Measurements from ENCODE around the gene CABP1. TPM values are rescaled to one million over a fixed set of nuclear protein-coding genes. Genes with fewer than 3 reads are reported as not detected.
"Not testable (repeated sequence)": the region's sequence is repeated elsewhere in the genome, so short reads cannot be mapped to it uniquely, and the experiment has no call there.

Gene CABP1
- total RNA-seq, 1 donor from 2014 or later: 0.27 TPM

DNA sequence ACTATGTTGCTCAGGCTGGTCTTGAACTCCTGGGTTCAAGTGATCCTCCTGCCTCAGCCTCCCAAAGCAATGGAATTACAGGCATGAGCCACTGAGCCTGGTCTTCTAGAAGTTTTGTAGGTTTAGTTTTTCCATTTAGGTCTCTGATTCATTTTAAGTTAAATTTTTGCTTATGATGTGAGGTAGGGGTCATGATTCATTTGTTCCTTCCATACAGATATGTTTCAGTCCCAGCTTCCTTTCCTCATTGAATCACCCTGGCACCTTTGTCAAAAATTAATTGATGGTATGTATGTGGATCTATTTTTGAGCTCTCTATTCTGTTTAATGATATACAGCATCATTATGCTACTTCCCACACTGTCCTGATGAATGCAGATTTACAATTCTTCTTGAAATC lies 25.6 kb upstream of the CABP1 start:
- ChIA-PET CTCF (no interaction called here), POLR2A (no interaction called here)
- TF ChIP-seq, protein P1, sequence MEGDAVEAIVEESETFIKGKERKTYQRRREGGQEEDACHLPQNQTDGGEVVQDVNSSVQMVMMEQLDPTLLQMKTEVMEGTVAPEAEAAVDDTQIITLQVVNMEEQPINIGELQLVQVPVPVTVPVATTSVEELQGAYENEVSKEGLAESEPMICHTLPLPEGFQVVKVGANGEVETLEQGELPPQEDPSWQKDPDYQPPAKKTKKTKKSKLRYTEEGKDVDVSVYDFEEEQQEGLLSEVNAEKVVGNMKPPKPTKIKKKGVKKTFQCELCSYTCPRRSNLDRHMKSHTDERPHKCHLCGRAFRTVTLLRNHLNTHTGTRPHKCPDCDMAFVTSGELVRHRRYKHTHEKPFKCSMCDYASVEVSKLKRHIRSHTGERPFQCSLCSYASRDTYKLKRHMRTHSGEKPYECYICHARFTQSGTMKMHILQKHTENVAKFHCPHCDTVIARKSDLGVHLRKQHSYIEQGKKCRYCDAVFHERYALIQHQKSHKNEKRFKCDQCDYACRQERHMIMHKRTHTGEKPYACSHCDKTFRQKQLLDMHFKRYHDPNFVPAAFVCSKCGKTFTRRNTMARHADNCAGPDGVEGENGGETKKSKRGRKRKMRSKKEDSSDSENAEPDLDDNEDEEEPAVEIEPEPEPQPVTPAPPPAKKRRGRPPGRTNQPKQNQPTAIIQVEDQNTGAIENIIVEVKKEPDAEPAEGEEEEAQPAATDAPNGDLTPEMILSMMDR (IDR thresholded peaks at IDR 0.05): no peak
- H3K36me3 Mint-ChIP-seq (ENCODE audit: low read depth): no peaks in the 10 kb centered on the region
- ATAC-seq (ENCODE audit: low read depth): no peak
- H3K4me3 Mint-ChIP-seq: no peak overlapping the region
- H3K4me1 Mint-ChIP-seq: no peaks in the 10 kb centered on the region
- H3K27ac Mint-ChIP-seq: no peak overlapping the region
- H3K9me3 Mint-ChIP-seq: peaks cover 2% of the 10 kb centered on the region
- H3K27me3 Mint-ChIP-seq: peaks cover 20% of the 10 kb centered on the region
- no peak for DNase-seq
- intact Hi-C loops (cut with micrococcal nuclease): no loop called here

DNA sequence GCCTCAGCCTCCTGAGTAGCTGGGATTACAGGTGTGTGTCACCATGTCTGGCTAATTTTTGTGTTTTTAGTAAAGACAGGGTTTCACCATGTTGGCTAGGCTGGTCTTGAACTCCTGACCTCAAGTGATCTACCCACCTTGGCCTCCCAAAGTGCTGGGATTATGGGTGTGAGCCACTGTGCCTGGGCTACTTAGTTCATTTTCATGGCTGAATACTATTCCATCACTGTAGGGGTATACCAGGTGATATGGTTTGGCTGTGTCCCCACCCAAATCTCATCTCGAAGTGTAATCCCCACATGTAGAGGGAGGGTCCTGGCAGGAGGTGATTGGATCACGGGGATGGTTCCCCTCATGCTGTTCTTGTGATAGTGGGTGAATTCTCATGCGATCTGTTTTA lies 23.2 kb upstream of the CABP1 start:
- CTCF ChIA-PET: not testable (repeated sequence)

DNA sequence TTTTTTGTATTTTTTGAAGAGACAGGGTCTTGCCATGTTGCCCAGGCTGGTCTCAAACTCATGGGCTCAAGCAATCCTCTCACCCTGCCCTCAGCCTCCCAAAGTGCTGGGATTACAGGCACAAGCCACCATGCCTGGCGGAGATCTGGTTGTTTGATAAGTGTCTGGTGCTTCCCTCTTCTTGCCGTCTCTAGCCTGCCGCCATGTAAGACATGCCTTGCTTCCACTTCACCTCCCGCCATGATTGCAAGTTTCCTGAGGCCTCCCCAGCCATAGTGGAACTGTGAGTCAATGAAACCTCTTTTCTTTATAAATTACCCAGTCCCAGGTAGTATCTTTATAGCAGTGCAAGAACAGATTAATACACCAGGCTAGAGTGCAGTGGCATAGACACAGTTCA lies 22.7 kb upstream of the CABP1 start:
- POLR2A ChIA-PET; ATAC-seq (ENCODE audit: low read depth); H3K27ac Mint-ChIP-seq; H3K4me1 Mint-ChIP-seq; H3K4me3 Mint-ChIP-seq; CTCF ChIA-PET; DNase-seq; intact Hi-C loops (cut with micrococcal nuclease); H3K36me3 Mint-ChIP-seq (ENCODE audit: low read depth); H3K9me3 Mint-ChIP-seq: not testable (repeated sequence)
- peaks cover 28% of the 10 kb centered on the region for H3K27me3 Mint-ChIP-seq

More for the DNA sequence above, 23.2 kb upstream of the CABP1 start:
- peaks cover 28% of the 10 kb centered on the region for H3K27me3 Mint-ChIP-seq
- H3K36me3 Mint-ChIP-seq (ENCODE audit: low read depth); DNase-seq; intact Hi-C loops (cut with micrococcal nuclease); H3K27ac Mint-ChIP-seq; H3K4me3 Mint-ChIP-seq; POLR2A ChIA-PET; H3K4me1 Mint-ChIP-seq; ATAC-seq (ENCODE audit: low read depth); H3K9me3 Mint-ChIP-seq: not testable (repeated sequence)

DNA sequence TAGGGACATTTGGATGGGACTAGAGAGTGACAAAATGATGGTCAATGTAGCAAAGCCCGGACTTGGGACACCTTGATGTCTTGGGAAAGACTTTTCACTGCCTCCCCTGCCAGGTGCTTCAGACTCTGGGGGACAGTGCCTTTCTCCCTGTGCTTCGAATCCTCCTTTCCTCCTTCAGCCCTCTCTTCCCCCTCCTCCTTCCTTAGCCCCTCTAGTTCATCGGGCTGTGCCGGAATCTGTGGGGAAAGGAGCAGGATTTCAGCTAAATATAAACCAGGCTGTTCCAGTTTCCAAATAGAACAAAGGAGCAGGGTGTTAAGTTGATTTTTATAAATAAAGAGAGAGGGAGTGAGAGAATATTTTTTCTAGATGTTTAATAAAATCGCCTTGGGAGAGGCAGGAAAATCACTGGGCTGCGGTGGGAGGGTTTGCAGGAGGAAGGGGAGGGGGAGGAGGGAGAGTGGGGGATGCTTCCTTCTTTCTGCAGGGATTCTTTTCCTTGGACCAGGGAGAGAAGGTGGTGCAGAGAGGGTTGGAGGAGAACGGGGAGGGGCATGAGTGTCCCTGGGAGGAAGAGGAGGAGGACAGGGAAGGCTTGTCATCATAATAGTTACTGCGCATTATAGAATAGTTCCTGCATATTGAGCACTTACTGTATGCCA lies 21.3 kb upstream of the CABP1 start:
- Mint-ChIP-seq H3K36me3 (ENCODE audit: low read depth) (no peaks in the 10 kb centered on the region), H3K9me3 (peaks cover 2% of the 10 kb centered on the region), H3K4me3 (no peak overlapping the region), H3K27ac (no peak overlapping the region), H3K27me3 (peaks cover 32% of the 10 kb centered on the region), H3K4me1 (no peaks in the 10 kb centered on the region)
- DNase-seq (no peak), ATAC-seq (ENCODE audit: low read depth) (no peak)
- ChIA-PET CTCF (no interaction called here), POLR2A (interaction anchor here (0.5 kb wide), 1 partner anchor 1648 kb away, joined by 6 read pairs; no protein-coding TSS in a partner anchor)
- TF ChIP-seq, protein P1 (IDR thresholded peaks at IDR 0.05): no peak
- intact Hi-C loops (cut with micrococcal nuclease): no loop called here

DNA sequence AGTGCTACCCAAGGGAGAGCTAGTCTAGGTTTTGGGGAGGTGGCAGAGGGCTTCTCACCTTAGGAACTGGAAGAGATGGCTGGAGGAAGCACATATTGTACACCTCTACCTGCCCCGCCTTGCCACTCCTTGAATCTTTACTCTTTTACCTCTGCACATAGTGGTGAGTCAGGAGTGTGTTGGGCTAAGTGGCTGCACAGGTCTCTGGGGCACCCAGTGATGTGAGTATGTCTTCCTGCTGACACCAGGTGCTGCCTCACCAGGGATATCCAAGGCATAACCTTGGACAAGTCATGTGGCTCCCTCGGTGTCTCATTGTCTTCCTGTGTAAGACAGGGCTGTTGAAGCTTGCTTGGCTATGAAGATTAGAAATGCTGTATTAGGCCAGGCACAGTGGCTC lies 19.8 kb upstream of the CABP1 start:
- CTCF ChIA-PET: no interaction called here
- TF ChIP-seq, protein P1 (IDR thresholded peaks at IDR 0.05): no peak
- no peaks in the 10 kb centered on the region for H3K36me3 Mint-ChIP-seq (ENCODE audit: low read depth)

DNA sequence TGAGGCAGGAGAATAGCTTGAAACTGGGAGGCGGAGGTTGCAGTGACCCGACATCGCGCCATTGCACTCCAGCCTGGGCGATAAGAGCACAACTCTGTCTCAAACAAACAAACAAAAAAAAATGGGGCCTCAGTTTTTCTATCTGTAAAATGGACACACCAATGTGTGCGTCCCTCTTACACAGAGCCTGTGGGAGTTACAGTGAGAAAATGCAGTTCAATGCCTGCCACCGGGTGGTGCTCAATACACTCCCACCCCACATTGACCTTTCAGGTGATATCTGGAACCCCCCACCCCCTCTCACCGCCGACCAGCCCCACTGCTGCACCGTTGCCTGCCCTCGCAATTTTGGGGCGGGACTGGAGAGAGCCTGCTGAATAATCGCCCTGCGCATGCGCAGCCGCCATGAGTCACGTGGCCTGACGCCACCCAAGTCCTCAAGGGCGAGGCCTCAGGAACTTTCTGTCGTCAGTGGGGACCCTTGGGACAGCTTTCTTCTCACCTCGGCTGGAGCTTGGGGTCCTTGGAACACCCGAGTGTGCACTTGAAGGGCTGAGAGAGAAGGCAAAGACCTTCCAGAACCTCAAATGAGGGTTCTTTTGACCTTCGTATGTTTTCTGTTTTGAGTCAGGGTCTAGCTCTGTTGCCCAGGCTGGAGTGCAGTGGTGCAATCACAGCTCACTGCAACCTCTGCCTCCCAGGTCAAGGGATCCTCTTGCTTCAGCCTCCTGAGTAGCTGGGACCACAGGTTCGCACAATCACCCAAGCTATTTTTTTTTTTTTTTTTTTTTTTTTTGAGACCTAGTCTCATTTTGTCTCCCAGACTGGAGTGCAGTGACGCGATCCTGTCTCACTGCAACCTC lies 14.6 kb upstream of the CABP1 start:
- Mint-ChIP-seq H3K9me3 (no peaks in the 10 kb centered on the region), H3K27ac (no peak overlapping the region), H3K4me1 (no peaks in the 10 kb centered on the region), H3K4me3 (no peak overlapping the region), H3K27me3 (peaks cover 4% of the 10 kb centered on the region), H3K36me3 (ENCODE audit: low read depth) (no peaks in the 10 kb centered on the region)
- DNase-seq: no peak
- CTCF ChIA-PET: interaction anchor here (1.3 to 1.8 kb wide), 3 partner anchors 11 to 346 kb away, joined by 3 to 4 read pairs (median 4); no protein-coding TSS in a partner anchor
- POLR2A ChIA-PET: interaction anchor here (0.6 kb wide), 1 partner anchor 1048 kb away, joined by 5 read pairs; no protein-coding TSS in a partner anchor
- intact Hi-C loops (cut with micrococcal nuclease): no loop called here
- TF ChIP-seq, protein P1 (IDR thresholded peaks at IDR 0.05): no peak
- ATAC-seq (ENCODE audit: low read depth): no peak

More for the DNA sequence above, 19.8 kb upstream of the CABP1 start:
- intact Hi-C loops (cut with micrococcal nuclease): no loop called here
- Mint-ChIP-seq H3K9me3 (peaks cover 2% of the 10 kb centered on the region), H3K27ac (no peak overlapping the region), H3K4me1 (no peaks in the 10 kb centered on the region), H3K27me3 (peaks cover 28% of the 10 kb centered on the region), H3K4me3 (no peak overlapping the region)
- POLR2A ChIA-PET: no interaction called here
- no peak for DNase-seq
- no peak for ATAC-seq (ENCODE audit: low read depth)
